Loucy (cell line): ENCODE measurements around the gene CCM2.

Experiments
- H2AFZ ChIP-seq: fragments of 200-600 bp; sonication (generic); 2 replicates; pipeline ENCODE4 v1.6.0; 2016; ENCODE audit warnings: antibody characterized with exemption, mild to moderate bottlenecking, low read length, moderate library complexity
- H3F3A ChIP-seq: fragments of 200-600 bp; 2 replicates; pipeline ENCODE4 v1.6.0; 2016; ENCODE audit warnings: antibody characterized with exemption, low read depth, mild to moderate bottlenecking
- H3K27me3 ChIP-seq: fragments of 200-600 bp; sonication (generic); 2 replicates; pipeline ENCODE4 v1.6.1; 2014; ENCODE audit warnings: low read length, mild to moderate bottlenecking; ENCODE audit not compliant: insufficient read depth, poor library complexity, severe bottlenecking
- H3K36me3 ChIP-seq: fragments of 200-600 bp; sonication (generic); 2 replicates; pipeline ENCODE4 v1.6.1; 2016; ENCODE audit warnings: low read length; ENCODE audit not compliant: insufficient read depth
- H3K4me1 ChIP-seq: fragments of 200-600 bp; sonication (generic); 2 replicates; pipeline ENCODE4 v1.5.1; 2014; ENCODE audit warnings: low read length, mild to moderate bottlenecking; ENCODE audit not compliant: insufficient read depth, poor library complexity, severe bottlenecking
- H3K4me2 ChIP-seq: fragments of 200-600 bp; sonication (generic); 2 replicates; pipeline ENCODE4 v1.6.0; 2014; ENCODE audit warnings: antibody characterized with exemption, low read length, low read depth, mild to moderate bottlenecking; ENCODE audit not compliant: poor library complexity, severe bottlenecking
- H3K4me3 ChIP-seq: fragments of 200-600 bp; sonication (generic); 2 replicates; pipeline ENCODE4 v1.5.1; 2014; ENCODE audit warnings: low read length, mild to moderate bottlenecking, mixed read lengths; ENCODE audit not compliant: poor library complexity, severe bottlenecking
- H3K79me2 ChIP-seq: fragments of 200-600 bp; sonication (generic); 2 replicates; pipeline ENCODE4 v1.6.1; 2014; ENCODE audit warnings: low read length; ENCODE audit not compliant: insufficient read depth
- H3K9ac ChIP-seq: fragments of 200-600 bp; sonication (generic); 2 replicates; pipeline ENCODE4 v1.6.0; 2014; ENCODE audit warnings: mild to moderate bottlenecking, low read depth, low read length, moderate library complexity; ENCODE audit not compliant: poor library complexity, severe bottlenecking
- H3K9me2 ChIP-seq: fragments of 200-600 bp; sonication (generic); replicated peaks from 2 replicates; pipeline ENCODE4 v1.6.1; 2016; ENCODE audit warnings: low read depth, low read length, mixed read lengths
- H3K9me3 ChIP-seq: fragments of 200-600 bp; sonication (generic); 2 replicates; pipeline ENCODE4 v1.6.1; 2014; ENCODE audit warnings: mild to moderate bottlenecking, antibody characterized with exemption, low read length, low read depth; ENCODE audit not compliant: insufficient read depth
- H4K20me1 ChIP-seq: fragments of 200-600 bp; sonication (generic); 2 replicates; pipeline ENCODE4 v1.6.0; 2014; ENCODE audit warnings: antibody characterized with exemption, low read length, mild to moderate bottlenecking; ENCODE audit not compliant: insufficient read depth, poor library complexity, severe bottlenecking
- CTCF ChIP-seq: fragments of 200-600 bp; sonication (generic); conservative IDR thresholded peaks from 2 replicates; pipeline ENCODE4 v1.5.1; 2014; ENCODE audit warnings: mild to moderate bottlenecking, antibody characterized with exemption, low read length
- EZH2phosphoT487 ChIP-seq: fragments of 200-600 bp; IDR thresholded peaks from 2 replicates; pipeline ENCODE4 v1.6.1; 2018; ENCODE audit warnings: antibody characterized with exemption, mild to moderate bottlenecking, moderate library complexity, borderline replicate concordance

CCM2 gene

GRCh38 chr7:44979481-44980392, 20.3 kb upstream of the CCM2 start:
- H3K36me3 ChIP-seq = peaks cover 48% of the 10 kb centered on the region
- peak overlapping the region; percentile 86 for H3K4me2 ChIP-seq

DNA sequence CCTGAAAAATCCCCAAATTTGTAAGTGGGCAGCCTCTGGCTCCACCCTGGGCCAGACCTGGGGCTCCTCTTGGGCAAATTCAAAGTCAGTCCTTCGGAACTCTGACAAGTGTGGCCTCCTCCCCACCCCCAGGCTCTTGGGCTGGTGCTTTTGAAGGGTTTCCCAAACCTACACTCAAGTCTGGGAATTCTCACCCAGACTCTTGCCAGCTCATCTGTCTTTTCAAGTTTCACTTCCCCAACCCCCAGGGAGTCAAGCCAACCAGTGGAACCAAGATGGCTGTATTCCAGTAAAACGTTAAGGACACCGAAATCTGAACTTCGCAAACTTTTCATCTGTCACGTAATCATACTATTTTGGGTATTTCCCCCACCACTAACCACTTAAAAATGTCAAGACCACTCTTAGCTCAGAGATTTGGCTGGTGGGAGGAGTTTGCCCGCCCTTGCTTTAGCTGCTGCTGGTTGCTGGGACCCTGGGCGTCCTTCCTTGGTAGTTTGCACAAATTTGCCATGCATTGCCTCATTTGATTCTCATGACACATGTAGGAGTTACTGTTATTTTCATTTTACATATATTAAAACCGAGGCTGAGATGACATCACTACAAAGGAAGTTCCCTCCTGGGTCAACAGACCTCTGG, 19.5 kb upstream of the CCM2 start:
- H3K4me1 ChIP-seq = peaks cover 71% of the 10 kb centered on the region
- no peak overlapping the region for H2AFZ ChIP-seq
- H3K27me3 ChIP-seq = peaks cover under 1% of the 10 kb centered on the region
- peak overlapping the region; percentile 86 for H3K4me2 ChIP-seq
- no peaks in the 10 kb centered on the region for H3K9me3 ChIP-seq
- H3K4me3 ChIP-seq = peak overlapping the region; percentile 87
- peaks cover 26% of the 10 kb centered on the region; the same call in 1 of the 2 replicates for H3F3A ChIP-seq
- H4K20me1 ChIP-seq = peaks cover 54% of the 10 kb centered on the region
- H3K79me2 ChIP-seq = peaks cover 88% of the 10 kb centered on the region
- H3K9ac ChIP-seq = peak overlapping the region; percentile 99
- H3K36me3 ChIP-seq = peaks cover 48% of the 10 kb centered on the region
- TF ChIP-seq CTCF (no peak), EZH2phosphoT487 (no peak)
- H3K9me2 ChIP-seq = no peaks in the 10 kb centered on the region

More at GRCh38 chr7:44979481-44980392, 20.3 kb upstream of the CCM2 start:
- Histone ChIP-seq H2AFZ (no peak overlapping the region), H3K9me2 (no peaks in the 10 kb centered on the region), H3K9me3 (no peaks in the 10 kb centered on the region), H3K4me3 (peak overlapping the region; percentile 87), H3K9ac (peak overlapping the region; percentile 99), H3F3A (peaks cover 26% of the 10 kb centered on the region; the same call in 1 of the 2 replicates), H3K4me1 (peaks cover 77% of the 10 kb centered on the region), H4K20me1 (peaks cover 54% of the 10 kb centered on the region), H3K27me3 (no peaks in the 10 kb centered on the region), H3K79me2 (peaks cover 88% of the 10 kb centered on the region)
- TF ChIP-seq CTCF = peak; percentile 63
- TF ChIP-seq EZH2phosphoT487 = no peak

DNA sequence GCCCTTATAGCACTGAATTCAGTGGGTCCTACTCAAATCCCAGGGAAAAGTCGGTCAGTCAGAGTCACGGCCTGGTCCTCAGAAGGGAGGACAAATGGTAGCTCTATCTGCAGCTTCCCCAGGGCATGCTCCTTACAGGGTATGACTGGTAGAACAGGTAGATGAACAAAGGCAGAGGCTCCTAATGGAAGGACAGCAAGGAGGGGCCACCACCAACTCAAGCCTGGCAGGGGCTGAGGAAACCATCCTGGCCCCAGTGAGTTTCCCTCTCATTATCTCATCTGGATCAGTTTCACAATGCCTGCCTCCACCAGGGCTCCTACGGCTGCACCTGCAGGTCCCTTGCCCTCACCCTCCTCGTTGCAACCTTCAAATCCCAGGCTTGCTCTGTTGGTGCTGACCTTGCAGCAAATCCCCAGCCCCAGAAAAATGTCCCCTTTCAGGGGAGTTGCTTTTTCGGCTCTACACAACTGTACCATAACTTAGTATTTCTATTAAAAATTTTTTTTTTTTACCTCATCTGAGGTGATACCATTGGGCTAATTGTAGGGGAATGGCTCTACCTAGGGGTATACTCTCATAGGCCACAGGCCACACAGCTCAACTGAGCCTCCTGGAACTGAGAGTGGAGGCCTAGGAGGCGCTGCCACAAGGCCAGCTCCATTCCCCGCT, 18.8 kb upstream of the CCM2 start:
- peaks cover 26% of the 10 kb centered on the region; the same call in 1 of the 2 replicates for H3F3A ChIP-seq
- peak overlapping the region; percentile 87 for H3K4me3 ChIP-seq
- H3K27me3 ChIP-seq = peaks cover 8% of the 10 kb centered on the region
- peaks cover 65% of the 10 kb centered on the region for H3K4me1 ChIP-seq
- no peak overlapping the region for H2AFZ ChIP-seq
- no peaks in the 10 kb centered on the region for H3K9me3 ChIP-seq
- peaks cover 88% of the 10 kb centered on the region for H3K79me2 ChIP-seq
- H3K36me3 ChIP-seq = peaks cover 47% of the 10 kb centered on the region
- H3K4me2 ChIP-seq = peak overlapping the region; percentile 86
- H4K20me1 ChIP-seq = peaks cover 54% of the 10 kb centered on the region
- TF ChIP-seq CTCF (no peak), EZH2phosphoT487 (no peak)
- H3K9me2 ChIP-seq = no peaks in the 10 kb centered on the region
- peak overlapping the region; percentile 99 for H3K9ac ChIP-seq
